Ectodermal cell (in vitro differentiated cells): ENCODE results near the gene GPD1.

ENCODE experiments used
- H3K27ac ChIP-seq: 2 replicates; pipeline ENCODE4 v1.7.0; 2013; ENCODE audit warnings: mild to moderate bottlenecking, low read depth, low read length; ENCODE audit not compliant: insufficient read depth, poor library complexity, severe bottlenecking
- H3K27me3 ChIP-seq: 2 replicates; pipeline ENCODE4 v1.7.0; 2013; ENCODE audit warnings: mild to moderate bottlenecking, low read length; ENCODE audit not compliant: insufficient read depth, control insufficient read depth, poor library complexity, severe bottlenecking
- H3K36me3 ChIP-seq: one replicate; pipeline ENCODE4 v1.7.0; 2013; ENCODE audit warnings: low read length; ENCODE audit not compliant: control insufficient read depth, insufficient read depth
- H3K4me1 ChIP-seq: one replicate; pipeline ENCODE4 v1.7.0; 2013; ENCODE audit warnings: low read length; ENCODE audit not compliant: control insufficient read depth, insufficient read depth
- H3K4me3 ChIP-seq: 2 replicates; pipeline ENCODE4 v1.7.0; 2013; ENCODE audit warnings: low read depth, low read length, control low read depth; ENCODE audit not compliant: insufficient read depth
- H3K9me3 ChIP-seq: 2 replicates; pipeline ENCODE4 v1.7.0; 2013; ENCODE audit warnings: mild to moderate bottlenecking, low read length, moderate library complexity; ENCODE audit not compliant: control insufficient read depth
- WGBS, 2 experiments: methylation state at CpG; one replicate each; pipeline ENCODE4 v1.1.7; 2013; ENCODE audit warnings: missing lambda C conversion rate in 2 of 2; 5-methylcytosine and 5-hydroxymethylcytosine counted together

GPD1 gene

DNA sequence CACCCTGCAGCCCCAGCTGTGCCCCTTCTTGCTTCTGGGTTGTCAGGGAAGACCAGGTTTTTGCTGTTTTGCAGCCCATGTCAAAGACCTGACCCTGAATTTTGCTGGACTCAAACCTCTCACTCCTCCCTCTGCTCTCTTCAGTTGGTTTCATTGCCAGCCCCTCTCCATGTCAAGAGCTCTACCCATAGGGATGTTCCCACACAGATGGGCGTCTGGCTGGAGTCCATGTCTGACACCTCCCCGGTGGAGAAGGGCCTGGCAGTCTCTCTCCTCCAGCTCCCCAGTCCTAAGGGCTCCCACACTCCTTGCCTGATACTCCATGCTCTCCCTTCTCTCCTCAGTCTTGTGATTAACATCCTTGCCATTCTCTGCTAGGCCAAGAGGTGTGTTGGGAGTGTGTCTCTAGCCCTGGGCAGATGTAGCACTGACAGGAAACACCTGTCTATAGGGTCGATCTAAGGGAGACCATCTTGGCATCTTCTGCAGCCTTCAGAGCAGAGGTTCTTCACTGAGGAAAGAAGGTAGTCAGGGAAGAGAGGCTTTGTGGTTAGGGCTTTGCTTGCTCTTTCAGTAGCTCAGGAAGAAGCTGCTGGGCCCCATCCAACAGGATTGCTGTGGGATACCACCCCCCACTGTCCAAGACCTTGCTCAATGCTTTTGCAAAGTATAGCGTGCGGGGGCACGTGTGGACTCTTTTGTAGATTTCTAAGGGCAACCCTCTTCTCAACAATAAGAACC lies 41.7 kb upstream of the GPD1 start:
- WGBS, 2 experiments: 76 to 77% methylated on average over 6 of the region's 6 CpGs
- Histone ChIP-seq H3K27me3 (peaks cover 28% of the 10 kb centered on the region), H3K4me1 (peaks cover 9% of the 10 kb centered on the region), H3K9me3 (no peaks in the 10 kb centered on the region), H3K27ac (no peak overlapping the region), H3K4me3 (no peak overlapping the region), H3K36me3 (no peaks in the 10 kb centered on the region)

DNA sequence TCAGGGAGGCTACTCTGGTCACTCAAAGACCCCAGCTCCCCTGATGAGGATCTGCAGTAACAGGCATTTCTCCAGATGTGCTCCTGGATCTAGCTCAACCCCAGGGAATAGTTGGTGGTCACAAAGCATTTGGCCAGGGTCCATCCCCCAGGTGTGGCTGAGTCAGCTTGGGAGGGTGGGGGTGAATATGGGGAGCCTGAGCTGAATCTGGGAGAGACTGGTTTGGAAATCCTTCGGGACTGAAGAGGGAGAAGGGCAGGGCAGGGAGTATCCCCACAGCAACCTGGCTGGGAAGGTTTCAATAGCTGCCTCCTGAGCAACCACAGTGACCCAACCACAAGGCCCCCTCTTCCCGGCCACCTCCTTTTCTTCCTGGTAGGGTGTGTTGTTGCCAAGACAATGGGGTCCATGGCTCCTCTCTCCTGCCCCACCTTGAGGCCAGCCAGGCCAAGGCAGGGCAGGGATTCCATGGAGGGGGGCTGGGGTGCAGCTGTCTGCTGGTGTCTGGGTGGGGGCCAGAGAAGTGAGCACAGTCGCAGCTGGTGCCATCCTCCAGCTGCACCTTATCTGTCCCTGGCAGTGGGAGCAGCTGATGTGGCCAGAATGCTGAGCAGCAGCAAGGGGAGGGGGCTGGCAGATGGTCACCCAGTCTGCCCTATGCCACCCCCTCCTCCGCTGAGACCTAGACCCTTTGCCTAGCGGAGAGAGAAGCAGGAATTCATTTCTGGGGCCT lies 40.9 kb upstream of the GPD1 start:
- no peak overlapping the region for H3K27ac ChIP-seq
- no peaks in the 10 kb centered on the region for H3K9me3 ChIP-seq
- WGBS, 2 experiments: 90 to 91% methylated on average over 5 of the region's 5 CpGs
- no peak overlapping the region for H3K4me3 ChIP-seq
- peaks cover 9% of the 10 kb centered on the region for H3K4me1 ChIP-seq
- peaks cover 23% of the 10 kb centered on the region for H3K27me3 ChIP-seq
- no peaks in the 10 kb centered on the region for H3K36me3 ChIP-seq

DNA sequence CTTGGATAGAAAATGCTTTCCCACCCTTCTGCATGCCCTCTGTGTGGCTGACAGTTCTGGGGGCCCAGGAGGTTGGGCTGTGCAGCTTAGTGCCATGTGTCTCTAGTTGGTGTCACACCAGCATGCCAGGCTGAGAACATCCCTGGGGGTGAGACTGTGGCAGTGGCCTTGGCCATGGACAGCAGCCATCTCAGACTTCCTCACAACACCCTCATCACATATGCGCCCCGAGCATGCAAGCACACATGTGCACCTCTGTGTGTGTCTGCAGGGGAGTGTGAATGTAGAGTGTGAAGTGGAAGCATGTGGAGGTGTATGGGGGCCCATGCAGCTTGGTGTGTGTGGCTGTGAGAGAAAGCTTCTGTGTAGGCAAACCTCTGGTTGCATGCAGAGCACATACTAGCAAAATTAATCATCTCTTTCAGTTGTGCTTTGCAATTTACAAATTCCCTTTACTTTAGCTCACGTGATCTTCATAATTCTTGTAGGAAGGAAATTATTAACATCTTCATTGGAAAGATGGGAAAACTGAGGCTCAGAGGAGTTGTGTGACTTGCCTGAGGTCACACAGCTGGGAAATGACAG lies 38.0 kb upstream of the GPD1 start:
- Histone ChIP-seq H3K9me3 (no peaks in the 10 kb centered on the region), H3K27ac (peak overlapping the region; percentile 83), H3K4me1 (peaks cover 9% of the 10 kb centered on the region), H3K36me3 (no peaks in the 10 kb centered on the region), H3K4me3 (no peak overlapping the region), H3K27me3 (no peaks in the 10 kb centered on the region)
- 89 to 100% methylated on average over 1 to 3 of the region's 3 CpGs for WGBS, 2 experiments

DNA sequence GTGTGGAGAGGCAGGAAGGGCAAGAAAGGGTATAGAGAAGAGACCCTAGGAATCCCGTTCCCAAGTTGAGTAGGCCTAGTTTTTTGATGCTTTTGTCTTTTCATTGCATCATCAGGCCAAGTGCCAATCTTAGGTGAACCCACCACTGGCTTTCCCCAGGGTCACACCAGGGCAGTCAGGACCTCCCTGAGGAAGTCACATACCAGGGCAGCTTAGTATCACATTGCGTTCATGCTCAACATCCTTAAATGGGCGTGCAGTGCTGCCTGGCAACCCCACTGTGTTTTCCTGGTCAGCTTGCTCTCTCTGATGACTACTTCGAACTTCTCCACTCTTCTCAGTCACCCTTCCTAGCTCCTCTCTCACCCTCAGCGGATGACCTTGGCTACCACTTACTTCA lies 37.4 kb upstream of the GPD1 start:
- WGBS, 2 experiments: 53 to 56% methylated on average over 5 of the region's 5 CpGs
- Histone ChIP-seq H3K27ac (peak overlapping the region; percentile 83), H3K4me3 (no peak overlapping the region), H3K4me1 (peaks cover 9% of the 10 kb centered on the region), H3K9me3 (no peaks in the 10 kb centered on the region), H3K27me3 (no peaks in the 10 kb centered on the region), H3K36me3 (no peaks in the 10 kb centered on the region)

DNA sequence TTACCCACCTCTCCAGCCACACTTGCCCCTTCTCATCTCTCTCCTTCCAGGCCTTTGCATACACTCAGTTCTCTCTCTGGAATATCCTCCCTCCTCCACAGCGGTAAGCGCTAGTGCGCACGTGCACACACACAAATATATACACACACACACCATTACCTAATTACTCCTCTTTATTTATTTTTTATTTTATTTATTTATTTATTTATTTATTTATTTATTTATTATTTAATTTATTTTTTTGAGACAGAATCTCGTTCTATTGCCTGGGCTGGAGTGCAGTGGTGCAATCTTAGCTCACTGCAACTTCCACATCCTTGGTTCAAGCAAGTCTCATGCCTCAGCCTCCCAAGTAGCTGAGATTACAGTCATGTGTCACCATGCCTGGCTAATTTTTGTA lies 34.7 kb upstream of the GPD1 start:
- H3K27me3 ChIP-seq: no peaks in the 10 kb centered on the region
- 94 to 99% methylated on average over 5 of the region's 5 CpGs for WGBS, 2 experiments
- no peak overlapping the region for H3K27ac ChIP-seq
- no peaks in the 10 kb centered on the region for H3K36me3 ChIP-seq
- H3K9me3 ChIP-seq: no peaks in the 10 kb centered on the region
- peaks cover 19% of the 10 kb centered on the region for H3K4me1 ChIP-seq
- no peak overlapping the region for H3K4me3 ChIP-seq

DNA sequence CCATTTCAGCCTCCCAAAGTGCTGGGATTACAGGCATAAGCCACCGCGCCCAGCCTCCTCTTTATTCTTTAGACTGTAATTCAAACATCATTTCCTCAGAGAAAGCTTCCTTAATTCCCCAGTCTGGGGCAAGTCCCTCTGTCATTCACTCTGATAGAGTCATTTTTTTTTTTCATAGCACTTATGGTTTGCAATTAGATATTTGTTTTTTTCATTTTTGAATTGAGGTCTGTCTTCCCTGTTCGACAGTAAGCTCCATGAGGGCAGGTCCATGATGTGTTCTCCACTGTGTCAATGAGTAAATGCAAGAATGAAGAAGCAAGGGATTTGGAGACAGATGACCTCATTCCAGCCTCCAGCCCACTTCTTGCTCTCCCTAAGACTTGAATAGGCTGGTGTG lies 34.3 kb upstream of the GPD1 start:
- H3K27me3 ChIP-seq: no peaks in the 10 kb centered on the region
- no peaks in the 10 kb centered on the region for H3K9me3 ChIP-seq
- no peak overlapping the region for H3K27ac ChIP-seq
- no peak overlapping the region for H3K4me3 ChIP-seq
- 92 to 93% methylated on average over 3 of the region's 3 CpGs for WGBS, 2 experiments
- H3K4me1 ChIP-seq: peaks cover 19% of the 10 kb centered on the region
- no peaks in the 10 kb centered on the region for H3K36me3 ChIP-seq

DNA sequence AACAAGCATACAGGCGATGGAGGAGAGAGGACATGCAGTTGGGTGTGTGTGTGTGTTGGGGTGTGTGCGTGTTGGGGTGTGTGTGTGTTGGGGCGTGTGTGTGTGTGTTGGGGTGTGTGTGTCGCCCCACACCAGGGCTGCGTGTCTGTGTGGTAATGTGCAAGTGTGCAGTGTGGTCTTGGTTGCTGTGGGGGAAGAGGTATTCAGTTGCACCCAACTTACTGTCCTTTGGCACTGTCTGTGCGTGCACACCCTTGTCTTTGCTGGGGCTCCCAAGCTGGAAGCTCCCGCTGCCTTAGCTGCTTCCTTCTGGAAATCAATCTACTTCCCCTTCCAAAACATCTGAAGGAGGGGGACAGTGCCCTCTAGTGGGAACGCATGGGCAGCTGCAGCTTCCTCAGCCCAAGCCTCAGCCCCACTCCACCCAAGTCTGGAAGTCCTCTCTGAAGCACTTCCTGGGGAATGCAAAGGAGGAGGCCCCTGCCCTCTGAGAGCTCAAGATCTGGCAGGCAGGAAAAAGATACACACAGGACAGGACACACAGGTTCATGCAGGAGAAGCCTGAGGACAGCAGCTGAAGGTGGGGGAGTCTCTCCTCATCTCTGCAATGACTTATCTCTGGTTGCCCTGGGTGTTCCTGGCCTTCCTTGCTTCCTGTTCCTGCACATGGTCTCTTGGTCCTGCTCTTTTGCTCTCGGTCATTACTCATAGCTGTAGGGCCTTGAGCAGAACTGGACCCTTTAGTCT lies 33.3 kb upstream of the GPD1 start:
- Histone ChIP-seq H3K27me3 (no peaks in the 10 kb centered on the region), H3K4me3 (no peak overlapping the region), H3K4me1 (peaks cover 17% of the 10 kb centered on the region), H3K27ac (no peak overlapping the region), H3K36me3 (no peaks in the 10 kb centered on the region), H3K9me3 (no peaks in the 10 kb centered on the region)
- 60 to 61% methylated on average over 9 of the region's 9 CpGs for WGBS, 2 experiments

DNA sequence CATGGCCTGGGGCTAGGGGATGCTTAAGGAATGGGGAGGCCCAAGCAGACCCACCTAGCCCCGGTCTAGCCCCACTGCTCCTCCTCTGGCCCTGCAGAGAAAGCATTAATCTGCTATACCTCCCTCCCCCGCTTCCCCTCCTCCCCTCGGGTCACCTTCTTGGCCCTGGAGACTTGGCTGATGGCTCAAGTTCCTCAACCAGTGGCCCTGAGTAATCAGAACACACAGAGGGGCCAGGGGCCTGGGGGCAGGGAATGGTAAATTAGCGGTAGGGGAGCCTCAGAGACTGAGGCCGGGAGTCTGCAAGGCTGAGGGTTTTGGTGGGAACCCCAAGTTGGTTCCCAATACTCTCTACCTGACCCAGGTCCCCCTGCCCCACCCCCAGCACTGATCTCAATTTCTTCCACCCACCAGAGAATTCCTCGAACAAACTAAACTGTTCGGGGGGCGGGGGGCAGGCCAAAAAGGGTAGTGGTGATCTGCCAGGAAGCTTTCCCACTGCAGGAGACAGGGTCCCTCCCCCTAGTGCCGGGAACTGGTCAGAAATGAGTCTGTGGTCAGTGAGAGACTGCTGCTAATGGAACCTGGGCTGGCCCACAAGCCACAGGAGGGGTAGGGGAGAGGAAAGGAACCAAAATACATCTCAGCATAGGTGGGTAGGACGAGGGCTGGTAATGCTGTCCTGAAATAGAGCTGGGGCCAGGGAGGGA lies 31.5 kb upstream of the GPD1 start:
- H3K4me1 ChIP-seq: peaks cover 10% of the 10 kb centered on the region
- H3K9me3 ChIP-seq: no peaks in the 10 kb centered on the region
- no peak overlapping the region for H3K4me3 ChIP-seq
- WGBS, 2 experiments: 62% methylated on average over 10 of the region's 10 CpGs
- no peaks in the 10 kb centered on the region for H3K36me3 ChIP-seq
- no peaks in the 10 kb centered on the region for H3K27me3 ChIP-seq
- H3K27ac ChIP-seq: no peak overlapping the region

DNA sequence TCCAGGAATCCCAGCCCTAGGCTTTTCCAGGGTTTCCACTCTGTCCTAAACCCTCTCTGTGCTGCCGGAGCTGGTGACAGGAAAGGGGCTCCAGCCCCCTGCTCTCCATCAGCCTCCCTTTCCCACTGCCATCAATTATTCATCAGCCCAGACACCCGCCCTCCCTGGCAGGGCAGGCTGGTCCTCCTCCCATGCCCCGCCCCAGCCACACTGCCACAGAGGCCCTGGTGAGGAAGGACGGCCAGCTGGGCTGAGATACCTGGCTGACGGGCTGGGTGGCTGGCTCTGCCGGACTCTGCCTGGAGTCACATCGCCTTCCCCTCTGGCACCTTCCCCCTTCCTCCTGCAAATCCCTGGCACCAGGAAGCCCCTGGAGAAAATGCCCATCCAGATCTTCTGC lies 30.6 kb upstream of the GPD1 start:
- WGBS, 2 experiments: 82 to 86% methylated on average over 7 of the region's 7 CpGs
- Histone ChIP-seq H3K27ac (no peak overlapping the region), H3K4me1 (peaks cover 10% of the 10 kb centered on the region), H3K27me3 (no peaks in the 10 kb centered on the region), H3K9me3 (no peaks in the 10 kb centered on the region), H3K4me3 (no peak overlapping the region), H3K36me3 (no peaks in the 10 kb centered on the region)
